ENCODE data around the gene WDR6. TPM values are rescaled to one million over a fixed set of nuclear protein-coding genes. Genes with fewer than 3 reads are reported as not detected.

The WDR6 gene
- total and polyA plus RNA-seq, 5 experiments from 2014 or later: 96.3 to 351 (median 126) TPM

- POLR2A ChIA-PET: interaction anchor here (1.0 kb wide), 1 partner anchor 36 kb away, joined by 3 read pairs; the partner anchor contains the start of gene IMPDH2
Measured at GRCh38 chr3:48993834-48994233, 13.4 kb upstream of the WDR6 start.

GRCh38 chr3:48996640-48997039 is 10.6 kb upstream of the WDR6 start:
- H3K9me3 Mint-ChIP-seq: no peaks in the 10 kb centered on the region

More at GRCh38 chr3:48993834-48994233, 13.4 kb upstream of the WDR6 start:
- Mint-ChIP-seq H3K9me3 (no peaks in the 10 kb centered on the region), H3K4me3 (peak overlapping the region in 2 of 10 donors; percentile 31 to 48), H3K27ac (peak overlapping the region in 7 of 10 donors; percentile 11 to 84 (median 43)), H3K36me3 (peaks cover 0 to 21% (median 0%) of the 10 kb centered on the region in 3 donors), H3K4me1 (peaks cover 15 to 48% (median 39%) of the 10 kb centered on the region in 4 donors), H3K27me3 (no peaks in the 10 kb centered on the region)
- DNase-seq (no peak), ATAC-seq (no peak)

DNA sequence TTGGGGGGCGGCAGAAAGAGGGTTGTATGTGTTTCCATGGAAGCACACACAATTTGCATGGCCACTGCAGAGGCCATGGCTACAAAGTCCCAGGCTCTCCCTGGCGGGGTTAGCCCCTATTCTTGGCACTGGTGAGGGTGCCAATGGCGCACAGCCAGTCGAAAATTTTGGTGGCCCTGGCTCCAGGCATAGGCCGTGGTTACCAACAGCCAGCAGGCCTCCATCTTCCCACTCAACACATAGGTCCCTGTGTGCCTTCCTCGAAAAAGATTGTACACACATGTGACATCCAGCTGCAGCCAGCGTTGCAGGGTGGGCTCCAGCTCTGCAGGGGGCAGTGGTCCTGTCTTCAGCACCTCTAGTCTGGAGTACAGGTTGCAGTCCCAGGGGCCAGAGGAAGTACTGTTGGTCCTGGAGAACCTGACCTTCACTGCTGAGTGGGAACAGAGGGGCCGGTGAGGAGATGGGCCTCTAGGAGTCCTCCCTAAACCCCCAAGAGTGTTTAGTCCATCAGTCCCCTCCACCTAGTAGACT is 10.0 kb upstream of the WDR6 start:
- H3K4me3 Mint-ChIP-seq: no peak overlapping the region
- peaks cover 0 to 21% (median 0%) of the 10 kb centered on the region in 3 donors for H3K36me3 Mint-ChIP-seq
- POLR2A ChIA-PET: interaction anchor here (1.1 to 3.2 kb wide), 4 partner anchors 7 to 25 kb away, joined by 3 to 14 read pairs (median 4); partner anchors contain the start of genes NDUFAF3 and WDR6
- peaks cover 7 to 26% (median 16%) of the 10 kb centered on the region in 4 donors for H3K4me1 Mint-ChIP-seq
- no peak for ATAC-seq
- H3K27ac Mint-ChIP-seq: peak overlapping the region in 2 of 10 donors; percentile 10 to 18
- no peaks in the 10 kb centered on the region for H3K27me3 Mint-ChIP-seq
- no peaks in the 10 kb centered on the region for H3K9me3 Mint-ChIP-seq
- DNase-seq: no peak

More at GRCh38 chr3:48996640-48997039, 10.6 kb upstream of the WDR6 start:
- Mint-ChIP-seq H3K27me3 (no peaks in the 10 kb centered on the region), H3K36me3 (peaks cover 0 to 21% (median 0%) of the 10 kb centered on the region in 3 donors), H3K27ac (peak overlapping the region in 2 of 10 donors; percentile 15 to 18), H3K4me3 (no peak overlapping the region), H3K4me1 (peaks cover 8 to 29% (median 21%) of the 10 kb centered on the region in 4 donors)
- ATAC-seq: no peak
- POLR2A ChIA-PET: interaction anchor here (1.2 to 3.2 kb wide), 3 partner anchors 8 to 26 kb away, joined by 3 to 14 read pairs (median 4); partner anchors contain the start of genes NDUFAF3 and WDR6
- no peak for DNase-seq

- Mint-ChIP-seq H3K27me3 (no peaks in the 10 kb centered on the region), H3K27ac (peak overlapping the region in 1 of 10 donors; percentile 10), H3K9me3 (no peaks in the 10 kb centered on the region), H3K4me1 (peaks cover 10 to 28% (median 17%) of the 10 kb centered on the region in 4 donors), H3K36me3 (peaks cover 0 to 22% (median 0%) of the 10 kb centered on the region in 3 donors), H3K4me3 (no peak overlapping the region)
- POLR2A ChIA-PET: interaction anchor here (1.1 to 3.2 kb wide), 2 partner anchors 9 to 23 kb away, joined by 4 to 14 read pairs; partner anchors contain the start of gene WDR6
- ATAC-seq (no peak), DNase-seq (no peak)
Measured at GRCh38 chr3:48997714-48998637, 9.2 kb upstream of the WDR6 start.

- H3K4me3 Mint-ChIP-seq: no peak overlapping the region
- H3K9me3 Mint-ChIP-seq: no peaks in the 10 kb centered on the region
- no peak for DNase-seq
- ATAC-seq: no peak
- peaks cover 3 to 17% (median 12%) of the 10 kb centered on the region in 4 donors for H3K4me1 Mint-ChIP-seq
- H3K36me3 Mint-ChIP-seq: peaks cover 0 to 20% (median 0%) of the 10 kb centered on the region in 3 donors
- POLR2A ChIA-PET: no interaction called here
- H3K27ac Mint-ChIP-seq: peak overlapping the region in 5 of 10 donors; percentile 17 to 87 (median 49)
- no peaks in the 10 kb centered on the region for H3K27me3 Mint-ChIP-seq
Measured at GRCh38 chr3:48999085-48999858, 7.9 kb upstream of the WDR6 start.

DNA sequence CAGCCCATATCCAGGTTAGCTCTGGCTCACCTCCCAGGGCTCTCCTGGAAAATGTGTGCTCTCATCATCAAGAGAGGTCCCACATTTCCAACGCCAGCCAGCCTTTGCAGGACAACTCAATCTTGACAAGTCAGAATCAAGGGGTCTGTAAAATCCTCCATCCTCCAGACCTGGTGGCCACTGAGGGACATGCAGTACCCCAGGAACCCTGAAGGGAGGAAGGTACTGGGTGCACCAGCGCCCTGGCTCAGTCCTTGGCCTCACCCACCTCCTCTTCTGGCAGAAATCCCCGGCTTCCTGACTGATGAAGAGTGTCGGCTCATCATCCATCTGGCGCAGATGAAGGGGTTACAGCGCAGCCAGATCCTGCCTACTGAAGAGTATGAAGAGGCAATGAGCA is 6.0 kb upstream of the WDR6 start:
- Mint-ChIP-seq H3K36me3 (peaks cover 0 to 7% (median 0%) of the 10 kb centered on the region in 3 donors), H3K4me1 (peaks cover under 1 to 8% (median 6%) of the 10 kb centered on the region in 4 donors), H3K4me3 (no peak overlapping the region), H3K27me3 (no peaks in the 10 kb centered on the region), H3K27ac (peak overlapping the region in 3 of 10 donors; percentile 13 to 82 (median 68)), H3K9me3 (no peaks in the 10 kb centered on the region)
- DNase-seq (no peak), ATAC-seq (no peak)
- POLR2A ChIA-PET: interaction anchor here (0.8 to 2.2 kb wide), 2 partner anchors 10 to 20 kb away, joined by 3 to 7 read pairs; no protein-coding TSS in a partner anchor

DNA sequence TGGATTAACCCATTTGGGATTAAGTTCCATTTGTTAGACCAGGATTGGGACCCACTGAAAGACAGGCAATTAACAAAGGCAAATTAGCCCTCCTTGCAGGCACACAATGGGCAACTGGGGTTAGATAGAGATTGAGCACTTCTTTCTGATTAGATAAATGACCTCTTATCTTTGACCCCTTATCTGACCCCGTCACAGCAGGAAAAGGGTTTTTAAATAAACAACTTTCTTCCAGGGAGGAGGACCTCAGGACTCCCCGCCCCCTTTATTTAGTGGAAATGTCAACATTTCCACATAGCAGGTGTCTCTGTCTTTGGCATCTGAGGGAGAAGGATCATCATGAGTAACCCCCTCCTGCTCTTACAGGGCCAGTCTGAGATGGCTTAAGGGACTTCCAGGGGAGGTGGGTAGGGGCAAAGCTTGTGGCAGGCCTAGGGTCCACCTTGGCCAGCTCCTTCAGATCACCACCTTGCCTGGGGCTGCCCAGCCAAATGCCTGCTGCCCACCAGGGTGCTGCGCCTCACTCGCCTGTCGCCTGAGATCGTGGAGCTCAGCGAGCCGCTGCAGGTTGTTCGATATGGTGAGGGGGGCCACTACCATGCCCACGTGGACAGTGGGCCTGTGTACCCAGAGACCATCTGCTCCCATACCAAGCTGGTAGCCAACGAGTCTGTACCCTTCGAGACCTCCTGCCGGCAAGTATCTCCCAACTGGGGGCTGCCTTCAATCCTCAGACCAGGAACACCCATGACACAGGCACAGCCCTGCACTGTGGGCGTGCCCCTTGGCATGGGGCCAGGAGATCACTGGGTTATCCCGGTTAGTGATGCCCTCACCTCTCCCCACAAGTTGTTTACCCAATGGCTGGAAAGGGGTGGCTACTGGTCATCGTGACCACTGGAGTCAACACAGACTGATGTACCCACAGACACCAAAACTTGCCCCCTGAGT is 2.6 kb upstream of the WDR6 start:
- H3K27me3 Mint-ChIP-seq: no peaks in the 10 kb centered on the region
- POLR2A ChIA-PET: interaction anchor here (0.8 to 7.5 kb wide), 3 partner anchors 8 to 15 kb away, joined by 3 to 278 read pairs (median 118); partner anchors contain the start of genes DALRD3, NDUFAF3 and P4HTM
- H3K27ac Mint-ChIP-seq: peak overlapping the region in 4 of 10 donors; percentile 11 to 71 (median 50)
- ATAC-seq (no peak), DNase-seq (no peak)
- peaks cover 0 to 7% (median 0%) of the 10 kb centered on the region in 3 donors for H3K36me3 Mint-ChIP-seq
- H3K4me1 Mint-ChIP-seq: peaks cover 23 to 34% (median 30%) of the 10 kb centered on the region in 4 donors
- H3K4me3 Mint-ChIP-seq: no peak overlapping the region
- no peaks in the 10 kb centered on the region for H3K9me3 Mint-ChIP-seq

DNA sequence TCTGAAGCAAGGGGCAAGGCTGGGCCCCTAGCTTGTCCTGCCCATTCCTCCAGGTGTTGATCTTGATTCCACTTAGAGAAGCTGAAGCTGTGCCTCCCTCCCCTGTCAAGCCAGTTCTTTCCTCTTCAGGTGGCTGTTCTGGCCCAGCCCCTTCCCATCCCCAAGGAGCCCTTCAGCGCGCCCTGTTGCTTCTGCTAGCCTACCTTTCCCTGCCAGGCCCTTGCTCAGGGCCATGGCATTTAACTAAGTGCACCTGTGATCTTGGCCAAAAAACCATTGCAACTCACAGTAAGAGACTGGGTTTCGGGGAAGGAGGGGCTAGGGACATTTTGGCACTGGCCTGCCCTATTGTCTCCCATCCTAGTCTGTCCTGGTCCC is 1.9 kb upstream of the WDR6 start:
- POLR2A ChIA-PET: interaction anchor here (6.8 to 7.5 kb wide), 2 partner anchors 15 kb away, joined by 118 to 278 read pairs; partner anchors contain the start of genes DALRD3, NDUFAF3 and P4HTM
- peaks cover 23 to 35% (median 30%) of the 10 kb centered on the region in 4 donors for H3K4me1 Mint-ChIP-seq
- no peak for DNase-seq
- no peak for ATAC-seq
- peaks cover 0 to 7% (median 0%) of the 10 kb centered on the region in 3 donors for H3K36me3 Mint-ChIP-seq
- peak overlapping the region in 3 of 10 donors; percentile 11 to 69 (median 32) for H3K27ac Mint-ChIP-seq
- H3K27me3 Mint-ChIP-seq: no peaks in the 10 kb centered on the region
- H3K4me3 Mint-ChIP-seq: no peak overlapping the region
- H3K9me3 Mint-ChIP-seq: no peaks in the 10 kb centered on the region

DNA sequence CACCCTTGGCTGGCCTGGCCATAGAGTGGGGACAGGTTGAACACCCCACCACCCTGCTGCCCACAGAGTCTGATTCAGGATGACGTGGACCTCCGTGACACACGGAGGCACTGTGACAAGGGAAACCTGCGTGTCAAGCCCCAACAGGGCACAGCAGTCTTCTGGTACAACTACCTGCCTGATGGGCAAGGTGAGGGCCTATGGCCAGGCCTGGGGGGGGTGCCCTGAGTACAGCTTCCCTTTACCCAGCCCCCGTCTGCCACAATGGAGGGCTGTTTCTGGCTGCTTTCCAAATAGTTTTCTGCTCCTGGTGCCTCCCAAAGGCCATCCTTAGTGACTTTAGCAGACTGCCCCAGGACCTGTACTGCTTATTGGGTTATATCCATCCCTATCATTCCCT is 1.2 kb upstream of the WDR6 start:
- Mint-ChIP-seq H3K9me3 (no peaks in the 10 kb centered on the region), H3K27me3 (no peaks in the 10 kb centered on the region), H3K4me1 (peaks cover 22 to 37% (median 30%) of the 10 kb centered on the region in 4 donors), H3K36me3 (peaks cover 0 to 10% (median 0%) of the 10 kb centered on the region in 3 donors), H3K4me3 (peak overlapping the region in 9 of 10 donors; percentile 94 to 100 (median 99)), H3K27ac (peak overlapping the region in 5 of 10 donors; percentile 99 to 100 (median 99))
- POLR2A ChIA-PET: interaction anchor here (0.5 to 7.5 kb wide), 4 partner anchors 9 to 91 kb away, joined by 3 to 278 read pairs (median 66); partner anchors contain the start of genes DALRD3, NDUFAF3 and P4HTM
- no peak for DNase-seq
- ATAC-seq: no peak

DNA sequence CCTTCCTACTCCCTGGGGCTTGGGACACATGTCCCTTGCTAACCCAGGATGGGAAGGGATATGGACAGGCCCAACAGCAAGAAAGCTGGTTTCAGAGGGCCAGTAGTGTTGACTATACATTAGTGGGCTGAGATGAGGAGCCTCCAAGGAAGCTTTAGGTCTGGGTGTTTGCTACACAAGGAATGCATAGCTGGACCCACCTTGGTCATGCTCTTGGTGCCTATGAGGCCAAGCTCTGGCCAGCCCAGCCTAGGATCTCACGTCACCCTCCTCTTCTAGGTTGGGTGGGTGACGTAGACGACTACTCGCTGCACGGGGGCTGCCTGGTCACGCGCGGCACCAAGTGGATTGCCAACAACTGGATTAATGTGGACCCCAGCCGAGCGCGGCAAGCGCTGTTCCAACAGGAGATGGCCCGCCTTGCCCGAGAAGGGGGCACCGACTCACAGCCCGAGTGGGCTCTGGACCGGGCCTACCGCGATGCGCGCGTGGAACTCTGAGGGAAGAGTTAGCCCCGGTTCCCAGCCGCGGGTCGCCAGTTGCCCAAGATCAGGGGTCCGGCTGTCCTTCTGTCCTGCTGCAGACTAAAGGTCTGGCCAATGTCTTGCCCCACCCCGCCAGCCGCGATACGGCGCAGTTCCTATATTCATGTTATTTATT is 653 bp upstream of the WDR6 start:
- peak overlapping the region; percentile 97 to 100 (median 99) for H3K27ac Mint-ChIP-seq
- H3K4me3 Mint-ChIP-seq: peak overlapping the region; percentile 94 to 100 (median 99)
- POLR2A ChIA-PET: interaction anchor here (0.6 to 7.5 kb wide), 19 partner anchors 10 to 920 kb away, joined by 3 to 278 read pairs (median 5); partner anchors contain the start of genes ARIH2, DALRD3, IMPDH2 and NDUFAF3
- H3K27me3 Mint-ChIP-seq: no peaks in the 10 kb centered on the region
- H3K36me3 Mint-ChIP-seq: peaks cover 0 to 13% (median 0%) of the 10 kb centered on the region in 3 donors
- ATAC-seq (peak in 1 of 2 donors; percentile 2), DNase-seq (peak in 1 of 10 donors; percentile 23)
- H3K4me1 Mint-ChIP-seq: peaks cover 21 to 42% (median 30%) of the 10 kb centered on the region in 4 donors
- no peaks in the 10 kb centered on the region for H3K9me3 Mint-ChIP-seq

Measured in naive thymus-derived CD8-positive, alpha-beta T cell (primary cell).